Stimulated activated CD4-positive, alpha-beta T cell treated with anti-CD3 and anti-CD28 coated beads, Interleukin-4, amount 100 ng/mL, for 24 hours (primary cell): ENCODE measurements around the gene XPR1.
"Not testable (repeated sequence)": the region's sequence is repeated elsewhere in the genome, so short reads cannot be mapped to it uniquely, and the experiment has no call there.

Experiments
- DNase-seq: peaks from one replicate; pipeline ENCODE4 v3.0.0-alpha.2; 2020

The XPR1 gene

DNA sequence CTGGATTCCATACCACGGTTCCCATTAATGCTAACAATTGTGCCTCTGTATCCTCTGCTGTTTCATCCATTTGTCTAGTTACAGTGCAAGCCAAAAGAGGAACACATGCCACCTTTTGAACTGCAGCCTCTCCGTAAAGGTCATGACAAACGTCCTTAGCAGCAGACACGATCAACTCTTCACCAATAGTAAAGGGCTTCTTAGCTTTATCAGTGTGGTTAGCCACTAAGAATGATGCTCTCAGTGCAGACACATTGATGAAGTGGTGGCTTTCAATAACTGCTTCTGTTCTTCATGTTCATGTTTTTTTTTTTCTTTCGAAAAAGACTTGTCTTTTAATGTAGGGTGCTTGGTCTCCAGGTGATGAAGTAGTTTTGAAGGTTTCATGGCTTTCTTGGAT lies 14.3 kb downstream of the XPR1 start:
- DNase-seq = no peak

DNA sequence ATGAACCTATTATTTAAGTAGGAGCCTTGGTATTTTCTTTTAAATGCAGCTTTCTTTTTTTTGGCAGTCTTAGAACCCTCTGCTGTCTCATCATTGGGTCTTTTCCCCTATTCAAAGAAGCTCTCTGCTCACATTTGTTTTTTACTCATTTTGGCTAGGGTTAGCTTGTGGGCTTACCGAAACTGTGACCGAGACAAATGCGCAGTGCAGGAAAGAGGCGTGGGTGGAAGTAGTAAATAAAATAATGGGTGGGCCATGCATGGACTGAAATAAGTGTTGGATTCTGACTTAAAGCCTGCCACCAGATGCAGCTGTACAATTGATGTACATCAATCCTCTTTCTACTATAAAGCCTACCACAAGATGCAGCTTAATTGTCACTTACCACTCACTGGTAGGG lies 14.7 kb downstream of the XPR1 start:
- peak; percentile 7 for DNase-seq

DNA sequence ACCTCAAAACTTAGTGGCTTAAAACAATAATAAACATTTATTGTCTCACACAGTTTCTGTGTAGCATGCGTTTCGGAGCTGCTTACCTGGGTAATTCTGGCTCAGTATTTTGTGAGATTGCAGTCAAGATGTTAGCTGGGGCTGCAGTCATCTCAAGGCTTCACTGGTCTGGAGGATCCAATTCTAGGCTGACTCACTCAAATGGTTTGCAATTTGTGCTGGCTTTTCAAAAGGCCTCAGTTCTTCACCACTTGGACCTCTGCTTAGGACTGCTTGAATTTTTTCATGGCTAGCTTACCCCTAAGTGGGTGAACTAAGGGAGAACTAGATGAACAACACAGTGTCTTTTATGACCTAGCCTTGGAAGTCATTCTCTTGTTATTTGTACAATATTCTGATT lies 21.0 kb downstream of the XPR1 start:
- DNase-seq = no peak

DNA sequence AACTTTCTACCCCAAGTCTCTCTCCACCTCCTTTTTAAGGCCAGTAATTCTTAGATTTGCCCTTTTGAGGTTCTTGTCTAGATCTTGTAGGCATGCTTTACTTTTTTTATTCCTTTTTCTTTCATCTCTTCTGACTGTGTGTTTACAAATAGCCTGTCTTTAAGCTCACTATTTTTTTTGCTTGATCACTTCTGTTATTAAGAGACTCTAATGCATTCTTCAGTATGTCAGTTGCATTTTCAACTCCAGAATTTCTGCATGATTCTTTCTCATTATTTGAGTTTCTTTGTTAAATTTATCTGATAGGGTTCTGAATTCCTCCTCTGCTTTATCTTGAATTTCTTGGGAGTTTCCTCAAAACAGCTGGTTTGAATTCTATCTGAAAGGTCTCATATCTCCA lies 30.9 kb downstream of the XPR1 start:
- no peak for DNase-seq

DNA sequence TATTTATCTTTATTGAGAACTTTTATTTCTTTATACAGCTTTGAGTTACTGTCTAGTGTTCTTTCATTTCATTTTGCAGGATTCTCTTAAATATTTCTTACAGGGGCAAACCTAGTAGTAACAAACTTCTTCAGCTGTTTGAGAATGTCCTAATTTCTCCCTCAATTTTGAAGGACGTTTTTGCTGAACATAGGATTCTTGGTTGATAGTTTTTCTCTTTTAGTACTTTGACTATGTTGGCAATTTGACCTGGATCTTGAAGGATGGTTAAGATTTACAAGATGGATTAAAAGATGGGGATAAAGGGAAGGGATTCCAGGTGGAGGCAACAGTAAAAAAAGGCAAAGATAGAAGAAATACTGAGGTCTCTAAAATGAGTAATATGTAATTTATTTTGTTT lies 38.9 kb downstream of the XPR1 start:
- no peak for DNase-seq

DNA sequence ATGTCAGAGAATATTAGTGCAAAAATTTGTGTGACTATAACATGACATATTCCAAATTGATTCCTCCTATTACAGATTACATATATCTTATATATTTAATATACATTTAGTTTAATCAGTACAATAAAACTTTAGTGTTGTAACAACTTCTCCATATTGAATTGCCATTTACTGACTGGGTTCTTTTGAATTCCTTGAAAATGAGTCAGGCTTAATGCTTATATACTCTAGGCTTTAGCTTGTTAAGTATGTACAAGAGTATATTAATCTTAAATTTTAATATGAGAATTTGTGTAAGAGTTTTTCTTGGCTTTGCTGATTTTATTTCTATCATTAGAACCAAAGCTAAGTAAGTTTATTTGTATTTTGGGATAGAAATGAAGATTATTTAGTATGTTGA lies 40.3 kb downstream of the XPR1 start:
- no peak for DNase-seq

DNA sequence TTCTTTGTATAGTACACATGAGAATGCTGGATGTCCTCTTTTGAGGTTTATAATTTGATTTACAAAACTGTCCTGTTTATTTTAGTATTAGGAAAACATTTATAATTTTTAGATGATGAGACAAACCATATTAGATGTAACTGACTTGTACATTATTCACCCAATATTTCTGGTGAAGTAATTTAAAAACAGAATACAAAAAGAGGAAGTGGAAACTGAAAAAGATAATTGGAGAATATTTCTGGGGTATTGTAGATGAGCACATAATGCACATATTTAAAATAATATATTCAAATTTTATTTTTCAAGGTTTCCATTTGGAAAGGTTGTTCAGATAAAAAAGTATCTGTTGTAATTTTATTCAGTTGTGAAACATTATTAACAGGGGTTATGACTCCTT lies 40.7 kb downstream of the XPR1 start:
- no peak for DNase-seq

DNA sequence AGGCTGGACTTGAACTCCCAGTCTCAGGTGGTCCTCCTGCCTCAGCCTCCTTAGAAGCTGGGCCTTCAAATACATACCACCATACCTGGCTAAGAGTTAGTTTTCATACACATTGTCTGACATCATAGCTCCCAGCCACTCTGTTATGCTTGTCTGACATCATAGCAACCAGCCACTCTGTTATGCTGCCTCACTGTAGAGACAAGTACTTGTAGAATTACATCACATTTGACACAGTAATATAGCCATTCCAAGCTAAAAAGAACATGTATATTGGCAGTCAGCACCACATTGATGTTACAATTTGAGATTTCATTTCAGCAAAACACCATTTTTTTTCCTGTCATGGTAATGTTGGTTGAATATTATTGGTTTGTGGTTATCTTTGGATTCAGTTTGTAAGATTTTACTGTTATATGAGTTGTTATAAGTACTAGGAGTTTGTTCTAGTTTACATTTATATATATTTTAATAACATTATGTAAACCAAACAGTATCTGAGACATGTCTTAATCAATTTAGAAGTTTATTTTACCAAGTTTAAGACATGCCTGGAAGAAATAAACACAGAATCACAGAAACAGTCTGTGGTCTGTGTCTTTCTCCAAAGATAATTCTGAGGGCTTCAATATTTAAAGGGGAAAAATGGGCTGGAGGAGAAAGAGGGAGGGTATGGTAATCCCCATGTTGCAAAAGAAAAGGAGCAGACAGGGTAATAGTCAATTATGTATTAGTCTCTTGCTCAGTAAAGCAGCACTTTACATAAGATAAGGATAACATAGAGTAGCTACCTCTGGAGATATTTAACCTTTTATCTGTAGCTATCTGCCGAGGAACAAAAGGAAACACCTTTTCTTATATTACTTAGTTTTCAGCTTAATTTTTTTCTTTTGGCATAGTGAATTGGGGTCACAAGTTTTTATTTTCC lies 43.0 kb downstream of the XPR1 start:
- DNase-seq = no peak

DNA sequence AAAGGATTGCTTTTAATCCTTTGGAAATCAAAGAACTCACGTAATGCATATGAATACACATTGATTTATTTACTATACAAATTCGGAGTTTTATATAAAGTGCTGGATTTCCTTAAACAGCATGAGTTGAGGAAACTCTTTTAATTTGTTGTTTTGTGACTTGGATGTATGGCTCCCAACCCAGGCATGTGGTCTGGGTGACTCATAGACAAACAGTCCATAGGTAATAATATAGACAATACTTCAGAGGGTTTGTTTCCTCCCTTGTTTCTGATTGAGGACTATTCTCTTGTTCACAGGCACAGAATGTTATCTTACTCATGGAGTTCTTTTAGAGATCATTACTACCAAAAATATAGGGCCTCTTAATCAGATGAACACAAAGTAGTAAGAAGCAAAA lies 43.8 kb downstream of the XPR1 start:
- DNase-seq = no peak

DNA sequence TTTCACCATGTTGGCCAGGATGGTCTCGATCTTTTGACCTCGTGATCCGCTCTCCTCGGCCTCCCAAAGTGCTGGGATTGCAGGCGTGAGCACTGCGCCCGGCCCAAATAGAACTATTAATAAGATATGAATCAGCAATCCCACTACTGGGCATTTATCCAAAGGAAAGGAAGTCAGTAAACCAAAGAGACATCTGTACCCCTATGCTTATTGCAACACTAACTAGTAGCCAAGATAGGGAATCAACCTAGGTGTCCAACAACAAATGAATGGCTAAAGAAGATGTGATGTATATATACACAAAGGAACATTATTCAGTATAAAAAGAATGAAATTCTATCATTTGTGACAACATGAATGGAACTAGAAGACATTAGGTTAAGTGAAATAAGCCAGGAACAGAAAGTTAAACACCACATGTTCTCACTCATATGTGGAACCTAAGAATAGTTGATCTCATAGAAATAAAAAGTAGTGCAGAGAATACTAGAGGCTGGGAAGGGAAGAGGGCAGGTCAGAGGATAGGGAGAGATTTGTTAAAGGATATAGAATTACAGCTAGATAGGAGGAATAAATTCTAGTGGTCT lies 48.8 kb downstream of the XPR1 start:
- no peak for DNase-seq

DNA sequence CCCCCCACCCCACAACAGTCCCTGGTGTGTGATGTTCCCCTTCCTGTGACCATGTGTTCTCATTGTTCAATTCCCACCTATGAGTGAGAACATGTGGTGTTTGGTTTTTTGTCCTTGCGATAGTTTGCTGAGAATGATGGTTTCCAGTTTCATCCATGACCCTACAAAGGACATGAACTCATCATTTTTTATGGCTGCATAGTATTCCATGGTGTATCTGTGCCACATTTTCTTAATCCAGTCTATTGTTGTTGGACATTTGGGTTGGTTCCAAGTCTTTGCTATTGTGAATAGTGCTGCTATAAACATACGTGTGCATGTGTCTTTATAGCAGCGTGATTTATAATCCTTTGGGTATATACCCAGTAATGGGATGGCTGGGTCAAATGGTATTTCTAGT lies 51.3 kb downstream of the XPR1 start:
- not testable (repeated sequence) for DNase-seq

DNA sequence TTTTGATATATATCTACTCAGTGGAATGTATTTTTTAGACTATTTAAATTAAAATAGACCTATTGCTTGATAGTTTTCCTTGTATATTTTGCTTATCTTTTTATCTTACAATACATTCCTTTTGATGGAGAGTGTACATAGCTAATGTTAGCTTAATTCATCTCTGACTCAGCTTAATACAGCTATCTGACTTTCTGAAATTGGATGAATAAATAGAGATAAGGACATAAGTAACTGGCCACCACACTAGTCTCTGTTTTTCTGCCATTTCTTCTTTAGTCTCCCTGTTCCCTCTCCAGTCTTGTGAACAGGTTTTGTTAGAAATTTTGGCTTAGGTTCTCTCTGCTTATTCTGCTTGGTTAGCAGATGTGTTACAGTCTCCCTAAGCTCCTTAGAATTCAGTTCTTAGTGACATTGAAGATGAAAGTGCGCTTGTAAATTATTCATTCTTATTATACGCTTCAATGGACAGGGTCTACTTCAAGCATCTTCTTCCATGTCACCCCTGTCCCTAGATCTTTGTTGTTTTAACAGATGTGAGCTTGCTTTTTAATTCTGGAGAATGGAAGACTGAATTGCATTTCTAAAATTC lies 59.6 kb downstream of the XPR1 start:
- no peak for DNase-seq

DNA sequence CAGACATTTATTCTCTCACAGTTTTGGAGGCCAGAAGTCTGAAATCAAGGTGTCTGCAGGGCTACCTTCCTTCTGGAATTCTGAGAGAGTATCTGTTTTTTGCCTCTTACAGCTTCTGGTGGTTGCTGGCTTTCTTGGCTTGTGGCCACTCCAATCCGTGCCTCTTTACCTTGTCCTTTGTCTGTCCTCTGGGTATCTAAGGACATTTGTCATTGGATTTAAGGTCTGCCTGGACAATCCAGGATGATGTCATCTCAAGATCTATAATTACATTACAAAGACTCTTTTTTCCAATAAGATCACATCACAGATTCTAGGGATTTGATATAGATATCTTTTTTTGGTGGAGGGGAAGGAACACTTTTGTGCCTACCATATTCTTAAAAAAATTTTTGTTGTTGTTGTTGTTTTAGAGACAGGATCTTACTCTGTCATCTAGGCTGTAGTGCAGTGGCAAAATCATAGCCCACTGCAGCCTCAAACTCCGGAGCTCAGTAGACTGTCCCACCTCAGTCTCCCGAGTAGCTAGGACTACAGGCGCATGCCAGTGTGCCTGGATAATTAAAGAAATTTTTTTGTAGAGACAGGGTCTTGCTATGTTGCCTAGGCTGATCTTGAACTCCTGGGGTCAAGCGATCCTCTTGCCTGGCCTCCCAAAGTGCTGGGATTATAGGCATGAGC lies 61.9 kb downstream of the XPR1 start:
- no peak for DNase-seq

DNA sequence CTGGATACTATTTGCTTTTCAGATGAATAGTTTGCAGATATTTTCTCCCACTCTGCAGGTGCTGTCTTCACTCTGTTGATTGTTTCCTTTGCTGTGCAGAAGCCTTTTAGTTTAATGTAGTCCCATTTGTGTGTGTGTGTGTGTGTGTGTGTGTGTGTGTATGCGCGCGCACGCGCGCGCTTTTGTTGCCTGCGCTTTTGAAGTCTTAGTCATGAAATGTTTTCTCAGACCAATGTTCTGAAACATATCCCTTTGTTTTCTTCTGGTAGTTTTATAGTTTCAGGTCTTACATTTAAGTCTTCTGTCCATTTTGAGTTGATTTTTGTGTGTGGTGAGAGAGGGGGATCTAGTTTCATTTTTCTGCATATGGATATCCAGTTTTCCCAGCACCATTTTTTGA lies 63.5 kb downstream of the XPR1 start:
- no peak for DNase-seq

DNA sequence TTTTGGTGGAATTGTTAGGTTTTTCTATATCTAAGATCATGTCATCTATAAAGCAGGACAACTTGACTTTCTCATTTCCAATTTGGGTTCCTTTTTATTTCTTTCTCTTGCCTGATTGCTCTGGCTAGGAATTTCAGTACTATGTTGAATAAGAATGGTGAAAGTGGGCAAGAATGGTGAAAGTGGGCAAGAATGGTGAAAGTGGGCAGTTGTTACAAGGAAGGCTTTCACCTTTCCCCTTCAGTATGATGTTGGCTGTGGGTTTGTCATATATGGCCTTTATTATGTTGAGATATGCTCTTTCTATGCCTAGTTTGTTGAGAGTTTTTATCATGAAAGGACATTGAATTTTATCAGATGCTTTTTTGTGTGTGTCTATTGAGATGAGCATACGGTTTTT lies 64.5 kb downstream of the XPR1 start:
- DNase-seq = no peak

DNA sequence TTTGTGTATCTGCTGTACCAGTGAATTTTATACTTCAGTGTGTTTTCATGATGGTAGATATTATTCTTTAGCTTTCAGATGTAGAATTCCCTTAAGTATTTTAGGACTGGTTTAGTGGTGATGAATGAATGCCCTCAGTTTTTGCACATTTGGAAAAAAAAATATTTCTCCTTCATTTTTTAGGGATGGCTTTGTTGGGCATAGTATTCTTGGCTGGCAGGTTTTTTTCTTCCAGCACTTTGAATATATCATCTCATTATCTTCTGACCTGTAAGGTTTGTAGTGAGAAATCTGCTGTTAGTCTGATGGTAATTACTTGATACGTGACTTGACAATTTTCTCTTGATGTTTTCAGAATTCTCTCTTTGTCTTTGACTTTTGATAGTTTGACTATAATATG lies 66.8 kb downstream of the XPR1 start:
- no peak for DNase-seq

DNA sequence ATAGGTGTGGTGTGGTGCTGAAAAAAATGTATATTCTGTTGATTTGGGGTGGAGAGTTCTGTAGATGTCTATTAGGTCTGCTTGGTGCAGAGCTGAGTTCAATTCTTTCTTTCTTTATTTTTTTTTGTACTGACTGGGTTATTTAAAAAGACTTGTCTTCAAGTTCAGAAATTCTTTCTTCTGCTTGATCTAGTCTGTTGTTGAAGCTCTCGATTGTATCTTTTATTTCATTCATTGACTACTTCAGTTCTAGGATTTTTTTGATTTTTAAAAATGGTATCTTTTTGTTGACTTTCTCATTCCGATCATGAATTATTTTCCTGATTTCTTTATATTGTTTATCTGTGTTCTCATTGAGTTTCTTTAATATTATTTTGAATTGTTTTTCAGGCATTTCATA lies 70.6 kb downstream of the XPR1 start:
- not testable (repeated sequence) for DNase-seq

DNA sequence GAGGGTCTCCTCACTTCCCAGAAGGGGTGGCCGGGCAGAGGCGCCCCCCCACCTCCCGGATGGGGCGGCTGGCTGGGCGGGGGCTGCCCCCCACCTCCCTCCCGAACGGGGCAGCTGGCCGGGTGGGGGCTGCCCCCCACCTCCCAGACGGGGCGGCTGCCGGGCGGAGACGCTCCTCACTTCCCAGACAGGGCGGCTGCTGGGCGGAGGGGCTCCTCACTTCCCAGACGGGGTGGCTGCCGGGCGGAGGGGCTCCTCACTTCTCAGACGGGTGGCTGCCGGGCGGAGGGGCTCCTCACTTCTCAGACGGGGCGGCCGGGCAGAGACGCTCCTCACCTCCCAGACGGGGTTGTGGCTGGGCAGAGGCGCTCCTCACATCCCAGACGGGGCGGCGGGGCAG lies 78.9 kb downstream of the XPR1 start:
- not testable (repeated sequence) for DNase-seq

DNA sequence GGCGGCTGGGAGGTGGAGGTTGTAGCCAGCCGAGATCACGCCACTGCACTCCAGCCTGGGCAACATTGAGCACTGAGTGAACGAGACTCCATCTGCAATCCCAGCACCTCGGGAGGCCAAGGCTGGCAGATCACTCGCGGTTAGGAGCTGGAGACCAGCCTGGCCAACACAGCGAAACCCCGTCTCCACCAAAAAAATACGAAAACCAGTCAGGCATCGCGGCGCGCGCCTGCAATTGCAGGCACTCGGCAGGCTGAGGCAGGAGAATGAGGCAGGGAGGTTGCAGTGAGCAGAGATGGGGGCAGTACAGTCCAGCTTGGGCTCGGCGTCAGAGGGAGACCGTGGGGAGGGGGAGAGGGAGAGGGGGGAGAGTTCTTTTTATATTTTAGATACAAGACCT lies 79.4 kb downstream of the XPR1 start:
- DNase-seq = not testable (repeated sequence)

DNA sequence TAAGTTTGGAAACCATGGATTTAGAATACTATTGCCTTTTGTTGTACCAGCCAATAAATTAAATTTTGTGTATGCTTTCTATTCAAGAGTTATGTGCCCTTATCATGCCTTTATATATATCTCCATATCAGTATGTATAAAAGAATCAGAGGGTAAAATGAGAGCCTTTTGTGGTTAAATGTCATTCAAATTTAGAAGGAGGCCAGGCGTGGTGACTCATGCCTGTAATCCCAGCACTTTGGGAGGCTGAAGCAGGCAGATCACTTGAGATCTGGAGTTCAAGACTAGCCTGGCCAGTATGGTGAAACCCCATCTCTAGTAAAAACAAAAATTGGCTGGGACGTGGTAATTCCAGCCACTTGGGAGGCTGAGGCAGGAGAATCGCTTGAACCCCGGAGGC lies 88.9 kb downstream of the XPR1 start:
- DNase-seq = no peak

DNA sequence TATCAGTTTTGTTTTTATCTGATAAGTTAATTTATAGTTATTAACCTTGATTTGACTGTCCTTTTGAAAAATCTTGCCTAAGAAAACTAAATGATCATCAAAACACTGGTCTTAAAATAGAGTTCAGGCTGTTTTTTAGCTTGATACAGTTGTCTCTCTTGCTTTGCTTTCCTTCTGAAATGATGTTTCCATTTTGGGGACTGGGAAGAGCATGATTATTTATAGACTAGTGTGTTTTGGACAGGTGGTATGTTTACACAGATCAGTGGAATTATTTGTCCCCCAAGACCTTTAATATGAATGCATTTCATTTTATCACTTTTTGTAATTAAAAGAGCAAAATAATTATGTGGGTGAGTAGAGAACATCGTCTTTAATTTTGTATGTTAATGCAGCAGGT lies 90.8 kb downstream of the XPR1 start:
- DNase-seq = no peak

DNA sequence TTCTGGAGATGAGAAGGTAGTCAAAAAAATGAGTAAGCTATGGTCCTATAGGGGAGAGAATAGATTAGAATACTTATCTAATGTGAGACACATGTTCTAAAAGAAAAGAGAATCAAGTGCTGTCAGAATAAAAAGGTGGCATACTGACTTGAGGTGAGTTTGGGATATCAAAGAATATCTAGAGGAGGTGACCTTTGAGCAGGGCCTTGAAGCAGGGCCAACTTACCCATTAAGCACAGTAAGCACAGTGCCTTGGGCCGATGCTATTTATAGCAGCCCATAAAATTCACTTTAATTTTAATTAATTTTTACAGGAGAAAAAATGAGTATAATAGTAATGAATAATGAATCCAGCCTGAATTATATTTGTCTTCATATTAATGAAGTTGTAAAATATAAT lies 92.2 kb downstream of the XPR1 start:
- no peak for DNase-seq

DNA sequence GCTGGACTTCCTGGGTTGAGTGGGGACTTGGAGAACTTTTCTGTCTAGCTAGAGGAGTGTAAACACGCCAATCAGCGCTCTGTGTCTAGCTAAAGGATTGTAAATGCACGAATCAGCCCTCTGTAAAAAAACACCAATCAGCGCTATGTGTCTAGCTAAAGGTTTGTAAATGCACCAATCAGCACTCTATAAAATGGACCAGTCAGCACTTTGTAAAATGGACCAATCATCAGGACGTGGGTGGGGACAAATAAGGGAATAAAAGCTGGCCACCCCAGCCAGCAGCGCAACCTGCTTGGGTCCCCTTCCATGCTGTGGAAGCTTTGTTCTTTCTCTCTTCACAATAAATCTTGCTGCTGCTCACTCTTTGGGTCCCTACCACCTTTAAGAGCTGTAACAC lies 94.2 kb downstream of the XPR1 start:
- not testable (repeated sequence) for DNase-seq

DNA sequence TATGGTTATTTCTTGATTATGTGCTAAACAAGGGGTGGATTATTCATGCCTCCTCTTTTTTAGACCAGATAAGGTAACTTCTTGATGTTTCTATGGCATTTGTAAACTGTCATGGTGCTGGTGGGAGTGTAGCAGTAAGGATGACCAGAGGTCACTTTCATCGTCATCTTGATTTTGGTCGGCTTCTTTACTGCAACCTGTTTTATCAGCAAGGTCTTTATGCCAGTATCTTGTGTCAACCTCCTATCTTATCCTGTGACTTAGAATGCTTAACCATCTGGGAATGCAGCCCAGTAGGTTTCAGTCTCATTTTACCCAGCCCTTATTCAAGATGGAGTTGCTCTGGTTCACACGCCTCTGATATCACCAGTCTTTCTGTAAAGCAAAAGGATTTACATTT lies 95.9 kb downstream of the XPR1 start:
- DNase-seq = not testable (repeated sequence)
